HepG2 (cell line): Measurements from ENCODE around the gene KIF5B. TPM values are rescaled to one million over a fixed set of nuclear protein-coding genes. Genes with fewer than 3 reads are reported as not detected.

Source experiments
- ATAC-seq: fragments of 200-7000 bp; cut with Tn5 transposase; 3 replicates; pipeline ENCODE4 v1.9.1; 2020; ENCODE audit warnings: mild to moderate bottlenecking, moderate library complexity
- BruUV-seq: library from RNA; stranded (reverse); fragments of 400-500 nt; replicated peaks from 2 replicates; lab custom pipeline; 2021; lab: Mats Ljungman, UMichigan
- CTCF ChIA-PET: fragments of 300-600 bp; formaldehyde crosslinking; extraction: SDS; loops from one replicate; lab custom pipeline; 2021; ENCODE audit warnings: low total read pairs, inconsistent platforms, low intra/inter-chr PET ratio; lab: Yijun Ruan, JAX
- POLR2A ChIA-PET: fragments of 350-600 bp; sonication (Branson Sonifier 250); formaldehyde crosslinking; loops from one replicate; lab custom pipeline; 2020; ENCODE audit warnings: antibody characterized with exemption, inconsistent platforms; lab: Yijun Ruan, JAX
- DNase-seq: peaks from one replicate; pipeline ENCODE4 v3.0.0-alpha.2; 2015; ENCODE audit warnings: low spot score
- FAIRE-seq: peaks from 3 replicates; lab custom pipeline; 2011; peaks lifted over from hg19 to GRCh38; lab: Jason Lieb, UNC
- H2AFZ ChIP-seq: one replicate; pipeline ENCODE4 v1.6.1; 2011; ENCODE audit warnings: low read length, inconsistent platforms
- H3K27ac ChIP-seq: fragments of 300-600 bp; 3 replicates; pipeline ENCODE4 v1.8.0; 2011; ENCODE audit warnings: mixed run types, mild to moderate bottlenecking, mixed read lengths, low read length, inconsistent platforms; ENCODE audit not compliant: insufficient read depth; ENCODE audit errors: extremely low read length
- H3K27me3 ChIP-seq, 2 experiments: fragments of 200-600 bp in 1 of 2; 2 replicates in 1 of 2; 3 replicates in 1 of 2; pipeline versions ENCODE4 v1.6.0 to v1.8.0; 2011; ENCODE audit warnings: low read length in 2 of 2, mild to moderate bottlenecking in 2 of 2, moderate library complexity in 2 of 2, inconsistent platforms in 1 of 2; ENCODE audit not compliant: insufficient read depth in 2 of 2, control insufficient read depth in 1 of 2
- H3K36me3 ChIP-seq, 2 experiments: fragments of 200-600 bp in 1 of 2; replicated peaks in 1 of 2; 2 replicates in 1 of 2; 3 replicates in 1 of 2; pipeline versions ENCODE4 v1.5.1 to v1.8.0; 2011; ENCODE audit warnings: low read length in 2 of 2, inconsistent platforms in 1 of 2; ENCODE audit not compliant: insufficient read depth in 2 of 2, control insufficient read depth in 1 of 2
- H3K4me1 ChIP-seq: 2 replicates; pipeline ENCODE4 v1.5.1; 2012; ENCODE audit warnings: low read length, inconsistent platforms; ENCODE audit not compliant: insufficient read depth
- H3K4me2 ChIP-seq: 2 replicates; pipeline ENCODE4 v1.6.0; 2011; ENCODE audit warnings: low read depth, low read length, inconsistent platforms
- H3K4me3 ChIP-seq, 3 experiments: fragments of 200-600 bp in 1 of 3; sonication (generic), shearing (Covaris generic) in 1 of 3; replicated peaks in 1 of 3; 2 replicates each; pipeline ENCODE4 v1.5.1; 2011 to 2016; ENCODE audit warnings: low read length in 3 of 3, inconsistent platforms in 2 of 3, low read depth in 2 of 3, mild to moderate bottlenecking in 2 of 3, control low read depth in 1 of 3, mixed read lengths in 1 of 3; ENCODE audit not compliant: insufficient read depth in 1 of 3
- H3K79me2 ChIP-seq: one replicate; pipeline ENCODE4 v1.6.1; 2011; ENCODE audit warnings: low read length, inconsistent platforms; ENCODE audit not compliant: insufficient read depth
- H3K9ac ChIP-seq: 2 replicates; pipeline ENCODE4 v1.6.0; 2011; ENCODE audit warnings: mild to moderate bottlenecking, low read depth, low read length, inconsistent platforms; ENCODE audit not compliant: insufficient read depth
- H3K9me3 ChIP-seq: 2 replicates; pipeline ENCODE4 v1.5.1; 2012; ENCODE audit warnings: mild to moderate bottlenecking, low read length
- H4K20me1 ChIP-seq: 2 replicates; pipeline ENCODE4 v1.6.0; 2011; ENCODE audit warnings: inconsistent platforms, mild to moderate bottlenecking, low read length, moderate library complexity; ENCODE audit not compliant: insufficient read depth
- ATM ChIP-seq: fragments of 450-650 bp; IDR thresholded peaks from 2 replicates; pipeline ENCODE4 v1.7.1; 2017; ENCODE audit warnings: mild to moderate bottlenecking, borderline replicate concordance
- CTCF ChIP-seq: sonication (generic); formaldehyde crosslinking; IDR thresholded peaks from 2 replicates; pipeline ENCODE4 v1.5.0; 2020; ENCODE audit warnings: mild to moderate bottlenecking, missing genetic modification reagents, moderate library complexity
- MTF1 ChIP-seq: sonication (generic); formaldehyde crosslinking; IDR thresholded peaks from 2 replicates; pipeline ENCODE4 v1.5.0; 2020; ENCODE audit warnings: missing genetic modification reagents
- POLR2A ChIP-seq, 2 experiments: IDR thresholded peaks; 2 replicates each; pipeline ENCODE4 v1.6.1; 2011; ENCODE audit warnings: low read depth in 2 of 2, low read length in 2 of 2, mild to moderate bottlenecking in 1 of 2, moderate library complexity in 1 of 2; ENCODE audit not compliant: insufficient read depth in 1 of 2
- POLR2AphosphoS2 ChIP-seq: IDR thresholded peaks from 2 replicates; pipeline ENCODE4 v1.6.1; 2011; ENCODE audit warnings: low read depth, low read length, improper control_type of control experiment
- RAD21 ChIP-seq: fragments of 450-650 bp; formaldehyde crosslinking; IDR thresholded peaks from 2 replicates; pipeline ENCODE4 v1.5.0; 2020; ENCODE audit warnings: mild to moderate bottlenecking
- RBM22 ChIP-seq: fragments of 200-400 bp; formaldehyde crosslinking; optimal IDR thresholded peaks from 2 replicates; pipeline ENCODE3; 2017; ENCODE audit warnings: mild to moderate bottlenecking, low read length, moderate library complexity
- SMC3 ChIP-seq: IDR thresholded peaks from 2 replicates; pipeline ENCODE4 v1.6.1; 2011; ENCODE audit warnings: low read length, improper control_type of control experiment
- STAG1 ChIP-seq: sonication (generic); formaldehyde crosslinking; IDR thresholded peaks from 2 replicates; pipeline ENCODE4 v1.4.0; 2020; ENCODE audit warnings: missing genetic modification reagents
- TBP ChIP-seq: sonication (generic); formaldehyde crosslinking; IDR thresholded peaks from 2 replicates; pipeline ENCODE4 v1.5.0; 2020; ENCODE audit warnings: missing genetic modification reagents
- ZNF7 ChIP-seq: IDR thresholded peaks from 2 replicates; pipeline ENCODE4 v1.6.1; 2016; ENCODE audit warnings: missing biosample characterization, missing genetic modification reagents
- WGBS: methylation state at CpG from one replicate; pipeline ENCODE4 v1.1.6; 2017; ENCODE audit warnings: low lambda C conversion rate; 5-methylcytosine and 5-hydroxymethylcytosine counted together
- in situ Hi-C: cut with HindIII; loops from 2 replicates; pipeline ENCODE4 v1.10.0; 2017; ENCODE audit warnings: low pct_unique_long_range_greater_than_20kb; ENCODE audit not compliant: extremely low pct_ligation_motif_present
- intact Hi-C: fragments of 100-400 bp; cut with micrococcal nuclease; formaldehyde crosslinking; loops from one replicate; pipeline ENCODE4 v1.10.0; 2022; ENCODE audit not compliant: unreplicated experiment
- polyA plus RNA-seq, 8 experiments: library from polyadenylated mRNA; depleted of rRNA in 3 of 8; stranded (reverse) in 7 of 8; unstranded in 1 of 8; fragments of >200 nt; fragmentation: Illumina TruSeq in 4 of 8; extraction: Trizol in 4 of 8; gene quantifications; 2 replicates each; pipeline versions ENCODE4 v1.2.1 to v1.2.3, GENCODE V29; 2011 to 2016; ENCODE audit warnings: low read depth in 4 of 8, missing spikeins in 1 of 8, mixed read lengths in 1 of 8; ENCODE audit not compliant: insufficient read depth in 1 of 8
- total RNA-seq, 5 experiments: library from RNA; depleted of rRNA; stranded (reverse); fragments of >200 nt; fragmentation: Illumina TruSeq; extraction: Trizol; gene quantifications; 2 replicates each; pipeline ENCODE4 v1.2.3, GENCODE V29; 2016; ENCODE audit warnings: low read depth in 1 of 5
- TF ChIP-seq, protein P1 (sequence below): sonication (generic); formaldehyde crosslinking; IDR thresholded peaks from 2 replicates; pipeline ENCODE4 v1.5.0; 2020; ENCODE audit warnings: missing genetic modification reagents

Gene KIF5B
- total and polyA plus RNA-seq, 2 of the 13 experiments (the other 11 are each of a cell fraction or from before 2014, with no cell fraction given): 34.3 to 133 TPM

GRCh38 chr10:32005050-32005449 is 51.2 kb downstream of the KIF5B start:
- Histone ChIP-seq H3K36me3 (peaks cover 0 to 14% of the 10 kb centered on the region in 2 experiments; a peak in 2 of 5 replicates), H3K4me2 (no peak overlapping the region), H3K4me3 (no peak overlapping the region), H3K9ac (no peak overlapping the region), H2AFZ (no peak overlapping the region), H3K27ac (no peak overlapping the region), H3K79me2 (no peaks in the 10 kb centered on the region), H3K4me1 (0 out of 2 replicates have a peak, but pooled peaks cover 9% of the 10 kb centered on the region), H3K27me3 (no peaks in the 10 kb centered on the region), H4K20me1 (no peaks in the 10 kb centered on the region), H3K9me3 (no peaks in the 10 kb centered on the region)
- intact Hi-C loops (loop anchor here (2.0 to 5.0 kb wide), 2 partner anchors 78 to 168 kb away; partner anchors contain the start of gene ARHGAP12), in situ Hi-C loops (no loop called here)
- no TSS peak for BruUV-seq
- 71% methylated on average over 4 of the region's 4 CpGs for WGBS
- POLR2A ChIA-PET: interaction anchor here (0.7 kb wide), 1 partner anchor 142 kb away, joined by 3 read pairs; no protein-coding TSS in a partner anchor
- FAIRE-seq: peak; percentile 28
- DNase-seq: peak; percentile 58
- CTCF ChIA-PET: interaction anchor here (1.1 to 2.1 kb wide), 3 partner anchors 44 to 168 kb away, joined by 3 to 11 read pairs (median 6); no protein-coding TSS in a partner anchor
- peak; percentile 76 for ATAC-seq
- TF ChIP-seq RBM22: peak; percentile 87
- TF ChIP-seq TBP (CRISPR knock-in tag): no peak
- TF ChIP-seq RAD21 (CRISPR knock-in tag): peak; percentile 34; the same call in 1 of the 2 replicates
- peak; percentile 62 for TF ChIP-seq SMC3
- TF ChIP-seq POLR2A (IDR thresholded peaks at IDR 0.05; ENCODE audit: insufficient read depth in 1 of 2, low read depth in 2 of 2, low read length in 2 of 2): peak in 1 of 2 experiments; percentile 24; a peak in 2 of 4 replicates
- peak; percentile 66 for TF ChIP-seq CTCF (CRISPR knock-in tag)
- TF ChIP-seq ATM: no peak
- peak; percentile 50; the same call in 1 of the 2 replicates for TF ChIP-seq ZNF7 (CRISPR knock-in tag)
- TF ChIP-seq, protein P1, sequence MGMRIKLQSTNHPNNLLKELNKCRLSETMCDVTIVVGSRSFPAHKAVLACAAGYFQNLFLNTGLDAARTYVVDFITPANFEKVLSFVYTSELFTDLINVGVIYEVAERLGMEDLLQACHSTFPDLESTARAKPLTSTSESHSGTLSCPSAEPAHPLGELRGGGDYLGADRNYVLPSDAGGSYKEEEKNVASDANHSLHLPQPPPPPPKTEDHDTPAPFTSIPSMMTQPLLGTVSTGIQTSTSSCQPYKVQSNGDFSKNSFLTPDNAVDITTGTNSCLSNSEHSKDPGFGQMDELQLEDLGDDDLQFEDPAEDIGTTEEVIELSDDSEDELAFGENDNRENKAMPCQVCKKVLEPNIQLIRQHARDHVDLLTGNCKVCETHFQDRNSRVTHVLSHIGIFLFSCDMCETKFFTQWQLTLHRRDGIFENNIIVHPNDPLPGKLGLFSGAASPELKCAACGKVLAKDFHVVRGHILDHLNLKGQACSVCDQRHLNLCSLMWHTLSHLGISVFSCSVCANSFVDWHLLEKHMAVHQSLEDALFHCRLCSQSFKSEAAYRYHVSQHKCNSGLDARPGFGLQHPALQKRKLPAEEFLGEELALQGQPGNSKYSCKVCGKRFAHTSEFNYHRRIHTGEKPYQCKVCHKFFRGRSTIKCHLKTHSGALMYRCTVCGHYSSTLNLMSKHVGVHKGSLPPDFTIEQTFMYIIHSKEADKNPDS: no peak
- no peak for TF ChIP-seq MTF1 (CRISPR knock-in tag)
- 0 out of 2 replicates have a peak, but pooled peaks have one; percentile 18 for TF ChIP-seq POLR2AphosphoS2
- peak; percentile 63 for TF ChIP-seq STAG1 (CRISPR knock-in tag)
